Small intestine (tissue), 7 donors: ENCODE measurements around the gene RAB3B. TPM values are rescaled to one million over a fixed set of nuclear protein-coding genes. Genes with fewer than 3 reads are reported as not detected.
A peak's percentile ranks its signal among the peaks of the same experiment; 100 is the strongest.

ENCODE experiments used
- DNase-seq, 2 donors: peaks; one replicate each; pipeline versions ENCODE4 v3.0.0 to v3.0.0-alpha.2; 2013
- FAIRE-seq: peaks from 2 replicates; lab custom pipeline; 2012; peaks lifted over from hg19 to GRCh38; lab: Jason Lieb, UNC
- H3K27ac ChIP-seq, 3 donors: one replicate each; pipeline ENCODE4 v1.5.1; 2013; ENCODE audit warnings: low read length in 2 of 3, mild to moderate bottlenecking in 2 of 3, control low read depth in 1 of 3, inconsistent platforms in 1 of 3, low read depth in 1 of 3, moderate library complexity in 1 of 3
- H3K27me3 ChIP-seq, 3 donors: one replicate each; pipeline ENCODE4 v1.6.1; 2013; ENCODE audit warnings: low read length in 3 of 3, inconsistent platforms in 1 of 3; ENCODE audit not compliant: control insufficient read depth in 3 of 3, insufficient read depth in 3 of 3
- H3K36me3 ChIP-seq, 3 donors: one replicate each; pipeline ENCODE4 v1.6.1; 2013; ENCODE audit warnings: low read length in 3 of 3, inconsistent platforms in 1 of 3, low read depth in 1 of 3, mild to moderate bottlenecking in 1 of 3, moderate library complexity in 1 of 3; ENCODE audit not compliant: control insufficient read depth in 3 of 3, insufficient read depth in 2 of 3
- H3K4me1 ChIP-seq, 3 donors: one replicate each; pipeline ENCODE4 v1.6.1; 2013; ENCODE audit warnings: low read length in 2 of 3, inconsistent platforms in 1 of 3, low read depth in 1 of 3, mild to moderate bottlenecking in 1 of 3, moderate library complexity in 1 of 3; ENCODE audit not compliant: control insufficient read depth in 3 of 3, insufficient read depth in 2 of 3
- H3K4me3 ChIP-seq, 3 donors: one replicate each; pipeline ENCODE4 v1.5.1; 2013; ENCODE audit warnings: low read length in 3 of 3, control low read depth in 1 of 3, inconsistent platforms in 1 of 3, low read depth in 1 of 3, mild to moderate bottlenecking in 1 of 3, moderate library complexity in 1 of 3
- H3K9me3 ChIP-seq, 2 donors: one replicate each; pipeline ENCODE4 v1.6.1; 2013; ENCODE audit warnings: low read depth in 1 of 2, low read length in 1 of 2; ENCODE audit not compliant: control insufficient read depth in 2 of 2, insufficient read depth in 1 of 2
- WGBS, 3 donors: extraction: QIAGEN DNeasy Blood & Tissue Kit; methylation state at CpG; one replicate each; pipeline ENCODE4 v1.1.7; 2013; 5-methylcytosine and 5-hydroxymethylcytosine counted together
- polyA plus RNA-seq, 4 donors: library from polyadenylated mRNA; stranded (reverse) in 3 of 4; unstranded in 1 of 4; fragments of 200-250 nt in 3 of 4; fragments of 120-200 nt in 1 of 4; gene quantifications; one replicate each; pipeline versions ENCODE4 v1.2.1 to v1.2.3, GENCODE V29; 2013
- donor health status: healthy with polysubstance abuse.
- donor health status: control.
- donor health status: control.
- donor health status: Bipolar disorder and iron deficiency.
- donor health status: healthy.

RAB3B gene
- polyA plus RNA-seq, 4 donors = 0.22 to 4.6 (median 1.6) TPM

DNA sequence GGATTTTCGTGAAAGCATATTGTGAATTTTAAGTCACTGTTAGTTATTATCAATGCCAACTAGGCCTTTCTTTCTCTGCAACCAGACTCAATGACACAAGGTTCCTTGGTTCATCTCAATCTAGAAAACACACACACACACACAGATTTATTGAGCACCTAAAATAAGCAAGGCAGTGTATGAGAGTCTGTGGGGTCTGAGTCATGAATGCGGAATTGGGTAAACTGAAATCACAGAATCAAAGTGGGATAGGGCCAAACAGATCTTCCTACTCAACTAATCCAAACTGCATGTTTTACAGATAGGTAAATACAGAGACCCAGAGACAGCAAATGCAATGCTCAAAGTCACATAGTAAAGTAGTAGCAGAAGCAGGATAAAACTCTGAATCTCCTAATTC, 63.5 kb downstream of the RAB3B start:
- Histone ChIP-seq H3K4me3 (no peak overlapping the region), H3K4me1 (no peaks in the 10 kb centered on the region), H3K27me3 (no peaks in the 10 kb centered on the region), H3K36me3 (no peaks in the 10 kb centered on the region), H3K27ac (no peak overlapping the region), H3K9me3 (no peaks in the 10 kb centered on the region)
- FAIRE-seq (no peak), DNase-seq (no peak)
- 76 to 85% (median 83%) methylated on average over 2 of the region's 2 CpGs for WGBS, 3 donors

DNA sequence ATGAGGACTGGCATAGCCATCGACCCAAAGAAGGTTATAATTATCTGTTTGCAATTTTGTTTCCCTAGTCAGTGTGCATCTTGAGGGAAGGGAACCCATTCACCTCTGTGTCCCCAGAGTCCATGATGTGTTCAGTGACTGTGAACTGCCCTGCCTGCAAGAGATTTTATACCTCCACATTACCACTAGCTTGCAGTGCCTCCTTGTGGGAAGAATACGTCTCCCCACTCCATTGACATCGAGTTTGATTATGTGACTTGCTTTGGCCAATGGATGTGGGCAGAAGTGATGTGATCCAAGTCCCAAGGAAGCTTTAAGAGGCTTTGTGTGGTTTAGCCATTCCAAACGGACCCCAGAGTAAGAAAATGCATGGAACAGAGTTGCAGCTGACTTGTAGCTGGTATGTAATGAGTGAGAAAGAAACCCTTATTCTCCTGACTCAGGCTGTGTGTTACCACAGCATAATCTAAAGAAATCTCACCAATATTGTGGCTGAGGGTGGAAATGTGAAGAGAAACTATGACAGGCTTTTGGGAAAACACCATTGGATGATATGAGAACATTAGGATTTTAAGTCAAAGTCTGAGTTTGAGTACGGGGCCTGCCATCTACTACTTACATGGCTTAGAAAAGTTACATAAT, 64.2 kb downstream of the RAB3B start:
- no peaks in the 10 kb centered on the region for H3K36me3 ChIP-seq
- WGBS, 3 donors = 68 to 76% (median 72%) methylated on average over 5 of the region's 5 CpGs
- no peaks in the 10 kb centered on the region for H3K4me1 ChIP-seq
- no peak overlapping the region for H3K4me3 ChIP-seq
- H3K27me3 ChIP-seq = no peaks in the 10 kb centered on the region
- DNase-seq = peak; percentile 10 to 16
- no peak for FAIRE-seq
- no peaks in the 10 kb centered on the region for H3K9me3 ChIP-seq
- H3K27ac ChIP-seq = no peak overlapping the region

DNA sequence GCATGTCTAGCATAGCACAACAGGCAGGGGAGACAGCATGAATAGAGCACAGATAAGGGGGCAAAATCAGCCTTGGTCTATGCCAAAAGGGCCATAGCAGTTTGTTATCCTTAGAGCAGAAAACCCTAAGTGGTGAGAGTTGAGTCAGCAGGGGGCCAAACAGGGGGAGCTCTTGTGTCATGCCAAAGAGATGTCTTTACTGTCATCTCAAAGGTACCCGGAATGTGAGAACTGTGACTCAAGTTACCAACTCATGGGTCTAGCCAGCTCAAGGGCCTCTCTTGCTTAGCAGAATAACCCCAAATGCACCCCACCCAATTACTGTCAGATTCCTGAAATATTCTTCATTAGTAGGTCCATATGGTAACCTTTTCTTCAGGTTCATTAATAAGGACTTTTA, 66.0 kb downstream of the RAB3B start:
- 56 to 69% (median 67%) methylated on average over 1 of the region's 1 CpG for WGBS, 3 donors
- H3K27me3 ChIP-seq = no peaks in the 10 kb centered on the region
- no peaks in the 10 kb centered on the region for H3K36me3 ChIP-seq
- H3K4me1 ChIP-seq = no peaks in the 10 kb centered on the region
- no peaks in the 10 kb centered on the region for H3K9me3 ChIP-seq
- FAIRE-seq (no peak), DNase-seq (no peak)
- no peak overlapping the region for H3K4me3 ChIP-seq
- no peak overlapping the region for H3K27ac ChIP-seq

DNA sequence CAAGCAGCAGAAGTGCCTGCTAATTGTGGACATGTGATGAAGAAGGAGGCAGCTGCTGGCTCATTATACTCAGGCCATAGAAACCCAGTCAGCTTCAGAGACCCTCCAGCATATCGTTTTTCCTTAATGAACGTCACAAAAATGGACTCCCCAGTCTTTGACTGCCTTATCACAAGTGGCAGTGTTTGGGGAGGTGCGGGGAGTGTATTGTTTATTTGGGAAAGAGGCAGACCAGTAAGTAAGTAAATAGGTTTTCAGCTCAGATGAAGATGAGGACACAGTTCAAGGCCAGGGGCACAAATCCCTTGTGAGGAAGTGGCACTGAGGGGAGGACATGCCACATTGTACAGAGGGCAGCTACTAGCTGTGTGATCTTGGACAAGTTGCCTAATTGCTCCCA, 68.5 kb downstream of the RAB3B start:
- Histone ChIP-seq H3K27ac (no peak overlapping the region), H3K4me1 (no peaks in the 10 kb centered on the region), H3K4me3 (no peak overlapping the region), H3K9me3 (no peaks in the 10 kb centered on the region), H3K36me3 (no peaks in the 10 kb centered on the region), H3K27me3 (no peaks in the 10 kb centered on the region)
- WGBS, 3 donors = 41 to 65% (median 64%) methylated on average over 3 of the region's 3 CpGs
- DNase-seq (no peak), FAIRE-seq (no peak)

DNA sequence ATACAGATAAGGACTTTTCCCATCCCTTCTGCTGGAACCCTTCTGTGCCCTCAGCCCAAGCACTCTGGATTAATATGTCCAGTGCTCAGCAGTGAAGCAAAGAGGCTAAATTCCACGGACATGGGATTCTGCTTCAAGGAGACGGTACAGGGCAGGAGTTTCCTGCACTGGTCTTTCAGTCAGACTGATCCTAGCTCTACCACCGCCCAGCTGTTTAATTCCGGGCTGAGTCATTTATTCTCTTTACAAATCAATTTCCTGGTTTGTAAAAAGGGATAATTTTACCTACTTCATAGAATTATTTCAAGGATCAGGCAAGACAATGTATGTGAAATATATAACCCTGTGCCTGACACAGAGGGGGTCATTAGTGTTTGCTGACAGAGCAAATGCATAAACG, 70.4 kb downstream of the RAB3B start:
- 50 to 68% (median 53%) methylated on average over 5 of the region's 5 CpGs for WGBS, 3 donors
- no peak overlapping the region for H3K27ac ChIP-seq
- DNase-seq = no peak
- FAIRE-seq = no peak
- H3K27me3 ChIP-seq = peaks cover 0 to 4% (median 0%) of the 10 kb centered on the region in 3 donors
- no peak overlapping the region for H3K4me3 ChIP-seq
- no peaks in the 10 kb centered on the region for H3K9me3 ChIP-seq
- no peaks in the 10 kb centered on the region for H3K4me1 ChIP-seq
- no peaks in the 10 kb centered on the region for H3K36me3 ChIP-seq

DNA sequence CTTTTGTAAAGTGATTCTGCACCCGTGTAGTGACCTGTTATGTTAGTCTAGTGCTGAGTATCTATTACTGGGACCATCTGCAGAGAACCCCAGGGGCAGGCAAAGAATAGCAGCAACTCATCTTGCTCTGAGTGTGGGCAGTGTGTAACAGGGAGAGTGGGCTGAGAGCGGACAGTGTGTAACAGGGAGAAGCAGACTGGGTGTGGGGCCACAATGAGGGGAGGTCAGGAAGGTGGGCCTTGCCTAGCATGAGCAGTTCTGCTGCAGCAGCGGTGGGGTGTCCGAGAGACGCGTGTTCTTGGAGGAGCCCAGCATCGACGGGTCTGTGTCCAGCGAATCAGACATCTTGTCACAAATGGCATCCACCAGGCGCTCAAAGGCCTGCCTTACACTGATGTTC, 70.8 kb downstream of the RAB3B start:
- DNase-seq = no peak

DNA sequence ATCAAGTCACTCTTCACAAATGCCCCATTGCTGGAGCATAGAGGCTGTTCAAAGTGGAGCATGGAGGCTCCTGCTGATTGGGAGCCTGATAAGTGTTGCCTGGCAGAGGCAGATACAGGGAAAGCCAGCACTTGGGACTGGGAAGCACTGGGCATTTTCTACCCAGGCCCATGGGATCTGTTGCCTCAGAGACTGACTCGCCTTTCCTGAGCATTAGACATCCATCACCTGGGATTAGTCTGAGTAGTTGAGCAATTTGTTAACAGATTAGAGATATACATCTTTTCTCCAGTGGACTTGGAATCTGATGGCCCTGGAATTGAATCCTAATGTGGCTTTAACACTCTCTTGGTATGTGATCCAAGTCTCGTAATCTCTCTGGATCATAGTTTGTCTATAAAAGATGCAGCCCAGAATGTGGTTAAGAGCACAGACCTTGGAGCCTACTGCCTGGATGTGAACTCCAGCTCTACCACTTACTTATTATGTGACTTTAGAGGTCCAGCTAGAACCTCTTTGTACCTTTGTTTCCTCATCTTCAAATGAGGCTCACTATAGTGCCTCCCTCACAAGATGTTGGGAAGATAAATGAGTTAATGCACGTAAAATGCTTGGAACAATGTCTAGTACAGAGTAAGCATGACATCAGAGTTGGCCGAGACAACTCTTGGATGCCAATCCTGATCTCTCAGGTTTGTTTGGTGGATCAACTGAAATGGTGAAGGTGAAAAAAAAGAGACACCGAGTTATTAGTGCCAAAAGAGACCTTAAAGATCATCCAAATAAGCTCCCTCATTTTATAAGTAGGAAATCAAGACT, 73.7 kb downstream of the RAB3B start:
- no peak for FAIRE-seq
- WGBS, 3 donors = 74 to 79% (median 78%) methylated on average over 5 of the region's 5 CpGs

More for the DNA sequence above, 70.8 kb downstream of the RAB3B start:
- Histone ChIP-seq H3K9me3 (no peaks in the 10 kb centered on the region), H3K36me3 (no peaks in the 10 kb centered on the region), H3K4me1 (no peaks in the 10 kb centered on the region), H3K27me3 (peaks cover 0 to 4% (median 0%) of the 10 kb centered on the region in 3 donors), H3K4me3 (no peak overlapping the region), H3K27ac (no peak overlapping the region)
- no peak for FAIRE-seq
- WGBS, 3 donors = 89 to 92% (median 92%) methylated on average over 10 of the region's 10 CpGs

DNA sequence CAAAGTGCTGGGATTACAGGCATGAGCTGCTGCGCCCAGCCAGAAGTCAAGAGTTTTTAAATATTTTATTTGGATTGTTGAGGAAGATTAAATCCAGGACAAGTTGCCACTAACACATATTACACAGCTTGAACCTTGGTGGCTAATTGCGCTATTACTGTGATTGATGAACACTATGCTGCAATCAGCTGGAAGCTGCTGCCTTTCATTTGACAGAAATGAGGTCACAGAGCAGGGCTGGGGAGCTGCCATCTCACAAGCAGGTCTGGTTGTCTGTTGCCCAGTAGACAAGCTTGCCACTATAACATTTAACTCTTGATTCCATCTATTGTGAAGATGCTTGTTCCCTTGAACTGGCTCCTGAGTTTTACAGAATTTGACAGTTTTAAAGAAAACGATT, 74.5 kb downstream of the RAB3B start:
- H3K27me3 ChIP-seq = peaks cover 0 to 4% (median 0%) of the 10 kb centered on the region in 3 donors
- DNase-seq = no peak

More for the DNA sequence above, 73.7 kb downstream of the RAB3B start:
- H3K4me3 ChIP-seq = no peak overlapping the region
- no peaks in the 10 kb centered on the region for H3K36me3 ChIP-seq
- no peaks in the 10 kb centered on the region for H3K4me1 ChIP-seq
- no peak overlapping the region for H3K27ac ChIP-seq
- DNase-seq = no peak
- H3K9me3 ChIP-seq = no peaks in the 10 kb centered on the region
- peaks cover 0 to 4% (median 0%) of the 10 kb centered on the region in 3 donors for H3K27me3 ChIP-seq

More for the DNA sequence above, 74.5 kb downstream of the RAB3B start:
- WGBS, 3 donors = 81 to 91% (median 84%) methylated on average over 3 of the region's 3 CpGs
- FAIRE-seq = no peak
- no peak overlapping the region for H3K27ac ChIP-seq
- no peak overlapping the region for H3K4me3 ChIP-seq
- no peaks in the 10 kb centered on the region for H3K9me3 ChIP-seq
- H3K4me1 ChIP-seq = no peaks in the 10 kb centered on the region
- H3K36me3 ChIP-seq = no peaks in the 10 kb centered on the region
